ENCODE results near the gene PTPN14. TPM values are rescaled to one million over a fixed set of nuclear protein-coding genes. Genes with fewer than 3 reads are reported as not detected.

Gene PTPN14
- total and polyA plus RNA-seq, 2 of the 4 experiments (the other 2 are of a cell fraction) = 21.5 to 31.7 TPM

GRCh38 chr1:214338212-214338611, 213.2 kb downstream of the PTPN14 start:
- peaks cover 11% of the 10 kb centered on the region for H3K4me1 ChIP-seq (ENCODE audit: control insufficient read depth, insufficient read depth, low read length)
- WGBS, 2 experiments (ENCODE audit: extremely low coverage in 2 of 2, insufficient read length in 1 of 2) = no CpG with 5 or more reads among the region's 4 CpGs
- no peak overlapping the region for H2BK15ac ChIP-seq (ENCODE audit: low read depth, low read length)
- dilution Hi-C loops (cut with HindIII; ENCODE audit: low sequenced_read_pairs, unreplicated experiment) (no loop called here), in situ Hi-C loops (cut with MboI; ENCODE audit: low sequenced_read_pairs) (no loop called here), intact Hi-C loops (cut with micrococcal nuclease) (loop anchor here (10.0 kb wide), 2 partner anchors 217 to 807 kb away; partner anchors contain the start of gene PTPN14)
- H3K23ac ChIP-seq (ENCODE audit: low read depth, low read length) = no peak overlapping the region
- H2BK5ac ChIP-seq (ENCODE audit: low read depth, low read length, poor library complexity, severe bottlenecking) = no peak overlapping the region
- H4K20me1 ChIP-seq (ENCODE audit: insufficient read depth, low read length) = no peaks in the 10 kb centered on the region
- H3K9me3 ChIP-seq (ENCODE audit: control insufficient read depth, insufficient read depth, low read length) = no peaks in the 10 kb centered on the region
- H4K5ac ChIP-seq (ENCODE audit: low read depth, low read length) = no peak overlapping the region
- H2BK120ac ChIP-seq (ENCODE audit: low read depth, low read length) = no peak overlapping the region
- no peak overlapping the region for H3K9ac ChIP-seq (ENCODE audit: low read depth, low read length)
- no peak overlapping the region for H4K91ac ChIP-seq (ENCODE audit: insufficient read depth, low read depth, low read length)
- ATAC-seq (ENCODE audit: low read depth) (no peak), DNase-seq (peak; percentile 32)
- H3K9me1 ChIP-seq (ENCODE audit: insufficient read depth, low read length) = peaks cover 12% of the 10 kb centered on the region
- ChIA-PET CTCF (no interaction called here), POLR2A (ENCODE audit: unreplicated experiment) (no interaction called here)
- no peak overlapping the region for H3K14ac ChIP-seq (replicated peaks; ENCODE audit: low read depth, low read length)
- H3K56ac ChIP-seq (ENCODE audit: extremely low read depth, insufficient read depth, low read length) = no peak overlapping the region
- H3K27me3 ChIP-seq (ENCODE audit: control insufficient read depth, insufficient read depth, low read length) = no peaks in the 10 kb centered on the region
- peaks cover 10% of the 10 kb centered on the region for H3K36me3 ChIP-seq (ENCODE audit: control insufficient read depth, insufficient read depth, low read length)
- no peak overlapping the region for H3K4me2 ChIP-seq (ENCODE audit: low read depth, low read length)
- TF ChIP-seq FOS (IDR thresholded peaks at IDR 0.05; ENCODE audit: low read depth, low read length) (no peak), POLR2A (IDR thresholded peaks at IDR 0.05; ENCODE audit: low read depth, low read length) (no peak), MAZ (IDR thresholded peaks at IDR 0.05; ENCODE audit: borderline replicate concordance, low read depth, low read length) (no peak), CHD1 (IDR thresholded peaks at IDR 0.05; ENCODE audit: low read depth, low read length) (no peak), RCOR1 (IDR thresholded peaks at IDR 0.05; ENCODE audit: insufficient replicate concordance, low read length) (no peak), RAD21 (IDR thresholded peaks at IDR 0.05; ENCODE audit: low read length) (no peak), RFX5 (IDR thresholded peaks at IDR 0.05; ENCODE audit: low read depth, low read length) (no peak), BHLHE40 (IDR thresholded peaks at IDR 0.05; ENCODE audit: low read depth, low read length) (no peak), NFE2L2 (IDR thresholded peaks at IDR 0.05; ENCODE audit: low read depth, low read length) (no peak), CEBPB (IDR thresholded peaks at IDR 0.05; ENCODE audit: low read depth, low read length) (no peak), CTCF (conservative IDR thresholded peaks at IDR 0.05; ENCODE audit: low read depth, low read length) (no peak)
- TF ChIP-seq, protein P1, sequence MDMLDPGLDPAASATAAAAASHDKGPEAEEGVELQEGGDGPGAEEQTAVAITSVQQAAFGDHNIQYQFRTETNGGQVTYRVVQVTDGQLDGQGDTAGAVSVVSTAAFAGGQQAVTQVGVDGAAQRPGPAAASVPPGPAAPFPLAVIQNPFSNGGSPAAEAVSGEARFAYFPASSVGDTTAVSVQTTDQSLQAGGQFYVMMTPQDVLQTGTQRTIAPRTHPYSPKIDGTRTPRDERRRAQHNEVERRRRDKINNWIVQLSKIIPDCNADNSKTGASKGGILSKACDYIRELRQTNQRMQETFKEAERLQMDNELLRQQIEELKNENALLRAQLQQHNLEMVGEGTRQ (IDR thresholded peaks at IDR 0.05; ENCODE audit: low read depth, low read length) = no peak
- TF ChIP-seq, protein P2, sequence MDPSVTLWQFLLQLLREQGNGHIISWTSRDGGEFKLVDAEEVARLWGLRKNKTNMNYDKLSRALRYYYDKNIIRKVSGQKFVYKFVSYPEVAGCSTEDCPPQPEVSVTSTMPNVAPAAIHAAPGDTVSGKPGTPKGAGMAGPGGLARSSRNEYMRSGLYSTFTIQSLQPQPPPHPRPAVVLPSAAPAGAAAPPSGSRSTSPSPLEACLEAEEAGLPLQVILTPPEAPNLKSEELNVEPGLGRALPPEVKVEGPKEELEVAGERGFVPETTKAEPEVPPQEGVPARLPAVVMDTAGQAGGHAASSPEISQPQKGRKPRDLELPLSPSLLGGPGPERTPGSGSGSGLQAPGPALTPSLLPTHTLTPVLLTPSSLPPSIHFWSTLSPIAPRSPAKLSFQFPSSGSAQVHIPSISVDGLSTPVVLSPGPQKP (IDR thresholded peaks at IDR 0.05; ENCODE audit: borderline replicate concordance, low read depth, low read length) = no peak
- no TSS peak for BruUV-seq (replicated peaks)
- H2AFZ ChIP-seq (replicated peaks; ENCODE audit: low read length, poor library complexity) = no peak overlapping the region
- no peak overlapping the region for H2BK20ac ChIP-seq (ENCODE audit: low read depth, low read length)
- no peak overlapping the region; a peak in 1 of 4 replicates for H4K8ac ChIP-seq (ENCODE audit: low read depth in 2 of 2, low read length in 2 of 2)
- no peak overlapping the region for H3K27ac ChIP-seq (ENCODE audit: insufficient read depth, low read length)
- H2AK9ac ChIP-seq (replicated peaks; ENCODE audit: low read depth, low read length, poor library complexity) = no peak overlapping the region
- no peak overlapping the region for H2AK5ac ChIP-seq (ENCODE audit: low read depth, low read length)
- H3K79me1 ChIP-seq (ENCODE audit: low read depth in 1 of 2, low read length in 2 of 2) = peaks cover 0 to 22% of the 10 kb centered on the region in 2 experiments; a peak in 2 of 4 replicates
- no peak overlapping the region for H3K18ac ChIP-seq (ENCODE audit: low read depth, low read length)
- H3K4ac ChIP-seq (ENCODE audit: low read depth, low read length) = no peak overlapping the region
- H3K4me3 ChIP-seq (ENCODE audit: insufficient read depth, low read depth, low read length) = no peak overlapping the region

All from IMR-90 (cell line).